NCI-H2107 (cell line): ENCODE results near the gene RNASE7.
A peak's percentile ranks its signal among the peaks of the same experiment; 100 is the strongest.
"Not testable (repeated sequence)": the region's sequence is repeated elsewhere in the genome, so short reads cannot be mapped to it uniquely, and the experiment has no call there.

Experiments
- DNase-seq: peaks from one replicate; lab custom pipeline; 2025; lab: John Stamatoyannopoulos, UW

Gene RNASE7

GRCh38 chr14:21023817-21024584 lies 18.2 kb upstream of the RNASE7 start:
- no peak for DNase-seq

GRCh38 chr14:21024585-21025370 lies 17.4 kb upstream of the RNASE7 start, which contains the start of gene NDRG2:
TSS of gene NDRG2 (minus strand) at chr14:21025061. CDS start at chr14:21023315, 1,746 bp downstream.
- DNase-seq: no peak

GRCh38 chr14:21025371-21026273 lies 16.5 kb upstream of the RNASE7 start:
- no peak for DNase-seq

- DNase-seq: no peak
Measured at GRCh38 chr14:21026274-21026987, 15.7 kb upstream of the RNASE7 start.

- no peak for DNase-seq
Measured at GRCh38 chr14:21026988-21027315, 15.2 kb upstream of the RNASE7 start.

GRCh38 chr14:21029917-21030316 lies 12.2 kb upstream of the RNASE7 start, which contains the start of gene TPPP2:
TSS of gene TPPP2 (plus strand) at chr14:21030217. CDS start at chr14:21030582, 365 bp downstream.
- DNase-seq: no peak

- no peak for DNase-seq
Measured at GRCh38 chr14:21030531-21030930, 11.6 kb upstream of the RNASE7 start.

- no peak for DNase-seq
Measured at GRCh38 chr14:21032326-21033132, 9.6 kb upstream of the RNASE7 start.

GRCh38 chr14:21033133-21033698 lies 8.9 kb upstream of the RNASE7 start:
- no peak for DNase-seq

- no peak for DNase-seq
Measured at GRCh38 chr14:21034707-21035106, 7.5 kb upstream of the RNASE7 start, which contains the start of gene RNASE13. TSS of gene RNASE13 (minus strand) at chr14:21034807. CDS start at chr14:21034288, 519 bp downstream.

- no peak for DNase-seq
Measured at GRCh38 chr14:21036751-21037150, 5.4 kb upstream of the RNASE7 start.

GRCh38 chr14:21037156-21037555 lies 5.0 kb upstream of the RNASE7 start:
- DNase-seq: no peak

- no peak for DNase-seq
Measured at GRCh38 chr14:21038441-21039422, 3.4 kb upstream of the RNASE7 start.

- peak; percentile 44 for DNase-seq
Measured at GRCh38 chr14:21039585-21040369, 2.4 kb upstream of the RNASE7 start.

GRCh38 chr14:21040370-21040925 lies 1.7 kb upstream of the RNASE7 start:
- no peak for DNase-seq

GRCh38 chr14:21040941-21041340 lies 1.2 kb upstream of the RNASE7 start:
- DNase-seq: not testable (repeated sequence)

GRCh38 chr14:21042918-21043317 lies 756 bp downstream of the RNASE7 start:
- no peak for DNase-seq
